BE2C (cell line): ENCODE data around the gene LMX1A.

Source experiments
- DNase-seq: peaks from one replicate; pipeline ENCODE4 v3.0.0-alpha.2; 2020
- H3K27me3 ChIP-seq: fragments of 250-450 bp; sonication (Bioruptor Pico); 2 replicates; pipeline ENCODE4 v1.5.1; 2020; ENCODE audit warnings: mild to moderate bottlenecking
- H3K36me3 ChIP-seq: fragments of 250-450 bp; sonication (Bioruptor Pico); 2 replicates; pipeline ENCODE4 v1.5.1; 2020; ENCODE audit warnings: mild to moderate bottlenecking
- H3K4me1 ChIP-seq: fragments of 250-450 bp; sonication (Bioruptor Pico); 2 replicates; pipeline ENCODE4 v1.5.1; 2020
- H3K4me3 ChIP-seq: 2 replicates; pipeline ENCODE4 v1.5.1; 2011; ENCODE audit warnings: low read depth, low read length
- H3K9me3 ChIP-seq: fragments of 250-450 bp; sonication (Bioruptor Pico); 2 replicates; pipeline ENCODE4 v1.5.1; 2020
- CTCF ChIP-seq: IDR thresholded peaks from 2 replicates; pipeline ENCODE4 v1.5.1; 2012; ENCODE audit warnings: mild to moderate bottlenecking, low read depth, low read length

Gene LMX1A

DNA sequence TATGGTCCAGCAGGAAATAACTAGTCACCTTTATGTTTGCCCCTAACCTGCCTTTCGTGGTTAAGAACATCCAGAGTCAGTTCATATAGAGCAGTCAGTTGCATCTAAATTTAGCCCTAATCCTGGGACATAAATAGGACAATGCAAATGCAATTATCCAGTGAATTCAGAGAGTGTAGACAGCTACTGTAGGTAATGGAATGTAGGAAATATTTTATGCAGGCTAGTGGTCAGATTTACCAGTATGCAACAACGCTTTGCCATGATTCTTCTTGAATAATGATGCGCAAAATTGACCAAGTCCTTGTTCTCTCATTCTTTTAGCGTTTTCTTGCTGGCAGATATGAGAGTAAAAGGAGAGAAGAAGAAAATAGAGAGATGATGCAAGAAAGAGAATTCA, 165.4 kb downstream of the LMX1A start:
- TF ChIP-seq CTCF, result no peak
- Histone ChIP-seq H3K4me3 (no peak overlapping the region), H3K9me3 (no peaks in the 10 kb centered on the region), H3K27me3 (no peaks in the 10 kb centered on the region; the same call in 1 of the 2 replicates), H3K4me1 (no peaks in the 10 kb centered on the region), H3K36me3 (no peaks in the 10 kb centered on the region)
- no peak for DNase-seq

DNA sequence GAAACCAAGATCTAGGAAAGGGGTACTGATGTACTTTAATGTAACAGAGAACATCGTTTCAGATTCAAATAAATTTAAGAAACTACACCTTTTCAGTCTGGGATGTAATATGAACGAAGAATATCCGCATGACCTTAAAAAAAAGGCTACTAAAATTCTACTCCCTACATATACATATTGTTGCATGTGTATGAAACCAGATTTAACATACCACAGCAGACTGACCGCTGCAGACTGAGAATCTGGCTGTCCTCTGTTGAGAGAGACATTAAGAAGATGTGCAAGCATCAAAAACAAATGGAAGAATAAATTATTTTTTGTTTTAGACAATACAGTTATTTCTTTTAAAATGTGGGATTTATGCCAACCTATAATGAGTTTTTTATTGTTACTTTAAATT, 166.6 kb downstream of the LMX1A start:
- no peak overlapping the region for H3K4me3 ChIP-seq
- TF ChIP-seq CTCF, result no peak
- H3K4me1 ChIP-seq, result no peaks in the 10 kb centered on the region
- H3K9me3 ChIP-seq, result no peaks in the 10 kb centered on the region
- no peaks in the 10 kb centered on the region for H3K27me3 ChIP-seq
- no peaks in the 10 kb centered on the region for H3K36me3 ChIP-seq
- DNase-seq, result no peak

- Histone ChIP-seq H3K4me3 (no peak overlapping the region), H3K9me3 (no peaks in the 10 kb centered on the region), H3K4me1 (no peaks in the 10 kb centered on the region), H3K27me3 (no peaks in the 10 kb centered on the region), H3K36me3 (no peaks in the 10 kb centered on the region)
- no peak for TF ChIP-seq CTCF
- DNase-seq, result no peak
Measured at GRCh38 chr1:165189011-165189410, 167.5 kb downstream of the LMX1A start.

DNA sequence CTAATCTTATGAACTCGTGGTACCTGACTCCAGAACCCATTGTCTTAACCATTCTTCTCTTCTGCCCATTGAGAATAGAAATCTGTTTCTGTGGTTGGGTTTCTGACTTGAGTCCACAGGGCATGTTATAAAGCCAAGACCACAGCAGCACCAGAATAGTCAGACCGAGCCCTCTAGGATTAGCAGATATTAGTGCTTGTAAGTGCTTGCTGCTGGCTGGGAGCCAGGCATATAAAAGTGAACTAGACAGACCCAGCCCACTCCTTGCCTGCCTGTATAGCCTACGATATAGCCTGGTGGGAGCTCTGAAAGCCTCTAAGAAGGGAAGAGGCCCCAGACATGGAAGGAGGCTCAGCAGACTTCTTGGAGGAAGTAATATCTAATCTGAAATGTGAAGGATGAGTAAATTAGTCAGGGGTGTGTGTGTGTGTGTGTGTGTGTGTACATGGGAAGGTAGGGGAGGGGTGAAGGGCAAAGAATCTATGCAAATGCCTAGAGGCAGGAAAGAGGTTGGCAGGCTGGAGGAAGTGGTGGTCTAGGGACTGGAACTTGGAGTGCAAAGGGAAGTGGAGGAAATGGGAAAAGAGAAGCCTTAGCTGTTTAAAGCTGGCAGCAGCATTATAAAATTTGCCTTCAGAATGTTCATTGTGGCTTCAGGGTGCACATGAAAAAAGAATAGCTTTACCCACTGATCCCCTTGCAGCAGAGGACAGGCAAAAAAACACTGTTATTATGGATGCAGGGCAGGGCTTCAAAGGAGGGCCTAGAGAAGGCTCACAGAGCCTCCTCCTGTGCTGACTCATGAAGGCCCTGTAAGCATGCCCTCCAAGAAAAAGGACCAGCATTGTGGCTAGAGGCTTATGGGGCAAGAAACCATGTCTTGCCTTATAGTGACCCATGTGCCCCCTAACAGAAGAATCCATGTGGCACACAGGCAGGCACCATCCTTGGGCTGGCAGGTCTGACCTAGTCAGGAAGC, 169.2 kb downstream of the LMX1A start:
- Histone ChIP-seq H3K4me1 (no peaks in the 10 kb centered on the region), H3K4me3 (no peak overlapping the region), H3K27me3 (no peaks in the 10 kb centered on the region), H3K9me3 (no peaks in the 10 kb centered on the region), H3K36me3 (no peaks in the 10 kb centered on the region)
- no peak for DNase-seq
- no peak for TF ChIP-seq CTCF

DNA sequence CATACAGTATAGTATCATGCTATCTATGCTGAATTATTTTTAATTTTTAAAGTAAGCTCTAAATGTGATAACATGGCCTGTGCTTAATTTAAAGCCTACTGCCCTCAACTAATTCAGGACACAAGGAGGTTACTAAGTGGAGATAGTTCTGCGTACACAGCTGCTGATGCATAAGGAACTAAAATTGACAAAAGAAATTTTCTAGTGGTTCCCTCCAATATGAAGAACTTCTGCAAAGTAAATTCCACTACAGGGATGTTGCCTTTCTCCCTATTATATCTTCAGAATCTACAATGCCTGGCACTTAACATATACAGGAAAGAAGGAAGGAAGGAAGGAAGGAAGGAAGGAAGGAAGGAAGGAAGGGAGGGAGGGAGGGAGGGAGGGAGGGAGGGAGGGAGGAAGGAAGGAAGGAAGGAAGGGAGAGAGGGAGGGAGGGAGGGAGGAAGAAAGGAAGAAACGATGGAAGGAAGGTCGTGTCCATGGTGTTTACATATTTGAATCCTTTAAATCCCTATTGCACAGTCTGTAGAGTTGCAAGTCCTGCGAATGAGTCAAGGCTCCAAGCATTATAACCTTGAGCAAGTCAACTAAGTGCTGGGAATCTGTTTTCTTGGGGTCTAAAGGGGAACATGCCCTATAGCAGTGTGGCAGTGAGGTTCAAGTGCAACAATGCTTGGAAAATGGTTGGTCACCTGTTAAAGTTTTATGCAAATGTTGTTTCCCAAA, 171.2 kb downstream of the LMX1A start:
- Histone ChIP-seq H3K36me3 (no peaks in the 10 kb centered on the region), H3K4me3 (no peak overlapping the region), H3K27me3 (no peaks in the 10 kb centered on the region), H3K4me1 (no peaks in the 10 kb centered on the region), H3K9me3 (no peaks in the 10 kb centered on the region)
- TF ChIP-seq CTCF, result no peak
- DNase-seq, result no peak

GRCh38 chr1:165182975-165183374, 173.5 kb downstream of the LMX1A start:
- Histone ChIP-seq H3K4me3 (no peak overlapping the region), H3K9me3 (no peaks in the 10 kb centered on the region), H3K36me3 (no peaks in the 10 kb centered on the region), H3K27me3 (no peaks in the 10 kb centered on the region), H3K4me1 (no peaks in the 10 kb centered on the region)
- TF ChIP-seq CTCF, result no peak
- DNase-seq, result no peak
